ENCODE measurements around the gene TMEM175. TPM values are rescaled to one million over a fixed set of nuclear protein-coding genes. Genes with fewer than 3 reads are reported as not detected.

Gene TMEM175
- total RNA-seq, 1 experiment from 2014 or later, result 8.8 TPM

DNA sequence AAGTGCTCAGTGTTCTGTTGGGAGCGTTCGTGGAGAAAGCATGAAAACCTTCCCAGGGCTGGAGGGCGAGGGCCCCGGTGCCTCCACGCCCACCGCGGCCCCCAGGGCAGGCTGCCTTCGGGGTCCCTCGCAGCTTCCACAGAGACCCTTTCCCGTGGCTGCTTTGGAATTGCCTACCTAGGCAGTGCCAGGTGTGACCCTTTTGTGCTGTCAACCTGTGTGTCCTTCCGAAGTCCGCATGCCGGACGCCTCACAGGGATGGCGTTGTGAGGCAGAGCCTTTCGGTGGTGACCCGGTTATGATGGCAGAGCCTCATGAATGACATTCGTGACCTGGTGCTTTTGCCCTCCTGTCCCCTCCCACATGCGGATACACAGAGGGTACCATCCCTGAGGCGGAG, 17.4 kb downstream of the TMEM175 start:
- no peak overlapping the region for H3K4me3 ChIP-seq
- no peak overlapping the region for H3K27ac ChIP-seq
- H3K36me3 ChIP-seq, result no peaks in the 10 kb centered on the region
- DNase-seq (ENCODE audit: low read depth in 1 of 2, low spot score in 2 of 2), result peak in 1 of 2 experiments; percentile 15
- H3K9me3 ChIP-seq (replicated peaks), result no peaks in the 10 kb centered on the region
- H3K27me3 ChIP-seq (replicated peaks), result no peaks in the 10 kb centered on the region
- no peaks in the 10 kb centered on the region for H3K4me1 ChIP-seq (replicated peaks)

DNA sequence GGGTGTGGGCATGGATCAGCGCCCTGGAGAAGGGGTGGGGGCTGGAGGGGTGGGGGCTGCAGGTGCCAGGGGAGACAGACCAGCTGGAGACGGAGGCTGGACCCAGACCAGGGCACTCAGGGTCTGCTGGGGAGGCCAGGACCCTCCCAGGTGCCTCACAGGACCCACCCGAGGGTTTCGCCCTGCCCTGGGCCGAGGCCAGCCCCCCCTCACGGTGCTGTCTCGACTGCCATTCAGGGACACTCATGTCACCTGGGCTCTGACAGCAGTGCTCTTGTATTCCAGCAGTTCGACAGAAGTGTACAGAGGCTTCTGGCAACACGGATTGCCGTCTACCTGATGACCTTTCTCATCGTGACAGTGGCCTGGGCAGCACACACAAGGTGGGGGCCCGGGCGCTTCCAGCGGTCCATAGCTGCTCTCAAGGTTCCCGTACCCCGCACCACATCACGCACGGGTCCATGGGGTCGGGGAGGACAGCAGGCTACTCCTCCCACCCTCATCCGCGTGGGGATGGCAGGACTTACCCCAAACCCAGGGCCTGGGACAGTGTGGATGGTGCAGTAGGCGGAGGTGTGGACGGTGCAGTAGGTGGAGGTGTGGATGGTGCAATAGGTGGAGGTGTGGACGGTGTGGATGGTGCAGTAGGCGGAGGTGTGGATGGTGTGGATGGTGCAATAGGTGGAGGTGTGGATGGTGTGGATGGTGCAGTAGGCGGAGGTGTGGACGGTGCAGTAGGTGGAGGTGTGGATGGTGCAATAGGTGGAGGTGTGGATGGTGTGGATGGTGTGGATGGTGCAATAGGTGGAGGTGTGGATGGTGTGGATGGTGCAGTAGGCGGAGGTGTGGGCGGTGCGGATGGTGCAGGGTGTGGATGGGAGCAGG, 18.1 kb downstream of the TMEM175 start:
- no peak overlapping the region for H3K4me3 ChIP-seq
- H3K27ac ChIP-seq, result no peak overlapping the region
- H3K27me3 ChIP-seq (replicated peaks), result no peaks in the 10 kb centered on the region
- no peaks in the 10 kb centered on the region for H3K4me1 ChIP-seq (replicated peaks)
- H3K36me3 ChIP-seq, result no peaks in the 10 kb centered on the region
- no peaks in the 10 kb centered on the region for H3K9me3 ChIP-seq (replicated peaks)
- DNase-seq (ENCODE audit: low read depth in 1 of 2, low spot score in 2 of 2), result peak in 1 of 2 experiments; percentile 29

DNA sequence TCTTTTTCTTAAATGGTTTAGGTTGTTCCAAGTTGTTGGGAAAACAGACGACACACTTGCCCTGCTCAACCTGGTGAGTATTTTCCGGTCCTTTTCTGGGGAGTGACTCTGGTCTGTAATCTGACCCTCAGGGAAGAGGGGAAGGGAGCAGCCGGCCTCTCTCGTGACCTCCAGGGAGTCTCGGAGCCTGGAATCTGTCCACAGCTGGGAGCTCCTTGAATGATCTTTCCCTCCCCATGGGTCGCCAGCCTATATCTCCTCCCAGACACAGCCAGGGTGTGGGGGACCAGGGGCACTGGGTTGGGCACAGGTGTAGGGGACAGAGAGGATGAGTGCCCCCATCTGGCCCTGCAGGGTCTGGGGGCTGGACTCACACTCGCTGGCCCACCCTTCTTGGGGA, 18.9 kb downstream of the TMEM175 start:
- no peaks in the 10 kb centered on the region for H3K36me3 ChIP-seq
- no peaks in the 10 kb centered on the region for H3K27me3 ChIP-seq (replicated peaks)
- H3K4me3 ChIP-seq, result no peak overlapping the region
- H3K27ac ChIP-seq, result no peak overlapping the region
- no peaks in the 10 kb centered on the region for H3K9me3 ChIP-seq (replicated peaks)
- no peaks in the 10 kb centered on the region for H3K4me1 ChIP-seq (replicated peaks)
- DNase-seq (ENCODE audit: low read depth in 1 of 2, low spot score in 2 of 2), result no peak

DNA sequence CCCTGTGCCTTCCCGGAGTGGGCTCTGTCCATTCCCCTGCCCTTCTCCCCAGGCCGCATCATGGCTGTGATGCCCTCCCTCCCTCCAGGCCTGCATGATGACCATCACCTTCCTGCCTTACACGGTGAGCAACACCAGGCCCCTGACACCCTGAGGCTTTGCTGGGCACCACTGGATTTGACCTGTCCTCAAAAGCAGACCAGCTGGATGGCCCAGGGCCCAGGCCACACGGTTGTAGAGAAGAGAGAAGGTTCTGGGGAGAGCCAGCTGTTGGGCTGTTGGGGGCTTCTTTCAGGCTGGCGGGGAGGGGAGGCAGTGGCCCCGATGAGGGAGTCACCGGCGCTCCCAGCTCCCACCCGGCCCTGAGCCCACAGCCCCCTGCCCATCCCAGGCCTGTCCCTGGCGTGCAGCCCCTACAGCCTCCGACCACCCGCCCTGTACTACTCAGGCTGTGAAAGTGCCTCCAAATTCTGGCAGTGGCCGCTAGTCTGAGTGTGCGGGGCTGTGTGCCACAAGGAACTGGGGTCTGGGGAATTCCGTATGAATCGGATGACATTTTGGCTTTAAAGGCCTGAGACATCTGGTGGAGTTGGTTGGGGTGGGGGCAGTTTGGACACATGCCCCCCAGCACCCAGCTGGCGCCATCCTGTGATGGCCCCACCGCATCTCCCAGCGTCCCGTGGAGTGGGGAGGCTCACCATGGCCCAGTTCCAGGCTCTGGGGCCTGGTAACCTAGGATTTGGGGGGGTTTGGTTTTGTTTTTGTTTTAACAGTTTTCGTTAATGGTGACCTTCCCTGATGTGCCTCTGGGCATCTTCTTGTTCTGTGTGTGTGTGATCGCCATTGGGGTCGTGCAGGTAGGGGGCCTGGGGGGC, 19.6 kb downstream of the TMEM175 start:
- Histone ChIP-seq H3K9me3 (replicated peaks) (no peaks in the 10 kb centered on the region), H3K4me1 (replicated peaks) (no peaks in the 10 kb centered on the region), H3K4me3 (no peak overlapping the region), H3K27ac (no peak overlapping the region), H3K27me3 (replicated peaks) (no peaks in the 10 kb centered on the region), H3K36me3 (no peaks in the 10 kb centered on the region)
- no peak for DNase-seq (ENCODE audit: low read depth in 1 of 2, low spot score in 2 of 2)

DNA sequence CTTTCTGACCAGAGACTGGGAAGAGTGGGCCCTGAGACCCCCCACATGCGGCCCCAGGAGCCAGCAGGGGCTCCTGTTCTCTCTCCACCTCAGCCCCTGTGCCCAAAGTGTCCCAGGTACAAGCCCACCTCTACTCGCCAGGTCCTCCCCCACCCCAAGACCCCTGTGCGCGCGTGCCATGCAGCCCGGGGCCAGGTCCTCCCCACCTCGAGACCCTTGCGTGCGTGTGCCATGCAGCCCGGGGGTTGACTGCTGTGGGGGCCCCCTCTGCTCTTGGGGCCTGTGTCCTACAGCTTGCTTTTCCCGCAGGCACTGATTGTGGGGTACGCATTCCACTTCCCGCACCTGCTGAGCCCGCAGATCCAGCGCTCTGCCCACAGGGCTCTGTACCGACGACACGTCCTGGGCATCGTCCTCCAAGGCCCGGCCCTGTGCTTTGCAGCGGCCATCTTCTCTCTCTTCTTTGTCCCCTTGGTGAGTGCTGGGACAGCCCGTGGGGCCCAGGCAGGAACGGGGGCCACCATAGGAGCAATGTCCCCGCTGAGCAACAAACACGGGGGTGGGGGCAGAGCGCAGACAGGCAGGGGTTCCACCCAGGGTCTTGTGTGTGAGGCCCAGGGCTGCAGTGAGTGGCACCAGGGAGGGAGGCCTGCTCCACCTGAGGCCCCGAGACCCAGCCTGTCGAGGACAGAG, 20.8 kb downstream of the TMEM175 start:
- no peak for DNase-seq (ENCODE audit: low read depth in 1 of 2, low spot score in 2 of 2)
- no peak overlapping the region for H3K27ac ChIP-seq
- H3K27me3 ChIP-seq (replicated peaks), result no peaks in the 10 kb centered on the region
- H3K9me3 ChIP-seq (replicated peaks), result no peaks in the 10 kb centered on the region
- H3K4me3 ChIP-seq, result no peak overlapping the region
- no peaks in the 10 kb centered on the region for H3K4me1 ChIP-seq (replicated peaks)
- no peaks in the 10 kb centered on the region for H3K36me3 ChIP-seq

DNA sequence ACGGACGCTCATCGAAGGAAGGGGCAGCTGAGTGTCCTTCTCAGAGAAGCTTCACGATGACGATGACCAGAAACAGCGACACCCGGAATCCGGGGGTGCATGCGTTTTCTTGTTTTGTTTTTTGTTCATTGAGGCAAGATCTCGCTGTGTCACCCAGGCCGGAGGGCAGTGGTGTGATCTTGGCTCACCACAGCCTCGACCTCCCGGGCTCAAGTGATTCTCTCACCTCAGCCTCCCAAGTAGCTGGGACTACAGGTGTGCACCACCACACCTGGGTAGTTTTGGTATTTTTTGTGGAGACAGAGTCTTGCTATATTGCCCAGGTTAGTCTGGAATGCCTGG, 21.3 kb downstream of the TMEM175 start:
- Histone ChIP-seq H3K9me3 (replicated peaks) (no peaks in the 10 kb centered on the region), H3K27ac (no peak overlapping the region), H3K36me3 (no peaks in the 10 kb centered on the region), H3K4me3 (no peak overlapping the region), H3K4me1 (replicated peaks) (no peaks in the 10 kb centered on the region), H3K27me3 (replicated peaks) (no peaks in the 10 kb centered on the region)
- DNase-seq (ENCODE audit: low read depth in 1 of 2, low spot score in 2 of 2), result no peak

DNA sequence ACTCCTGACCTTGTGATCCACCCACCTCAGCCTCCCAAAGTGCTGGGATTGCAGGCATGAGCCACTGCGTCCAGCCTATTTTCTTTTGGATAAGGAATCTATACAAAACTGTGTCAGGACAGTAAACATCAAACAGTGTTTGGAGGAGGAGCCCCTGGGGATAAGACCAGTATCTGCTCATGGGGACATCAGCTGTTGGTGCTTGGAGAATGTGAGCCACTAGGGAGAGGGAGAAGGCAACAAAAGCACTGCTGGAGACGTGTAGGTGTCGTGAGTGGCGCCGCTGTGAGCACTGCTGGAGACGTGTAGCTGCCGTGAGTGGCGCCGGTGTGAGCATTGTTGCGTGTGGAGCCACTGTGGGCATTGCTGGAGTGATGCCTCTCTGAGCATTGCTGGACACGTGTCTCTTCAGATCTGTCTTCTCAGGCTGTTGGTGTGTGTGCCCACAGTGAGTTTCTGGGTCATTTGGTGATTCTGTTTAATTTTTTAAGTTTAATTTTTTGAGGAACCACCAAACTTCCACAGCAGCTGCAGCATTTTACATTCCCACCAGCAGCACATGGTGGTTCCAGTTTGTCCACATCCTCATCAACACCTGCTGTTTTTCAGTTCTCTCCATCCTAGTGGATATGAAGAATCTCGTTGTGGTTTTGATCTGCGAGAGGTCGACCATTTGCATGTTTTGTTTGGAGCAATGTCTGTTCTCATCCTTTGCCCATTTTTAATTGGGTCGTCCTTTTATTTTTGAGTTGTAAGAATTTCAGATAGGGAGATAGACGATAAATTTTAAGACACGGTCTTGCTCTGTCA, 22.2 kb downstream of the TMEM175 start:
- no peak overlapping the region for H3K4me3 ChIP-seq
- H3K27ac ChIP-seq, result no peak overlapping the region
- no peaks in the 10 kb centered on the region for H3K36me3 ChIP-seq
- no peaks in the 10 kb centered on the region for H3K4me1 ChIP-seq (replicated peaks)
- no peaks in the 10 kb centered on the region for H3K27me3 ChIP-seq (replicated peaks)
- DNase-seq (ENCODE audit: low read depth in 1 of 2, low spot score in 2 of 2), result no peak
- no peaks in the 10 kb centered on the region for H3K9me3 ChIP-seq (replicated peaks)

DNA sequence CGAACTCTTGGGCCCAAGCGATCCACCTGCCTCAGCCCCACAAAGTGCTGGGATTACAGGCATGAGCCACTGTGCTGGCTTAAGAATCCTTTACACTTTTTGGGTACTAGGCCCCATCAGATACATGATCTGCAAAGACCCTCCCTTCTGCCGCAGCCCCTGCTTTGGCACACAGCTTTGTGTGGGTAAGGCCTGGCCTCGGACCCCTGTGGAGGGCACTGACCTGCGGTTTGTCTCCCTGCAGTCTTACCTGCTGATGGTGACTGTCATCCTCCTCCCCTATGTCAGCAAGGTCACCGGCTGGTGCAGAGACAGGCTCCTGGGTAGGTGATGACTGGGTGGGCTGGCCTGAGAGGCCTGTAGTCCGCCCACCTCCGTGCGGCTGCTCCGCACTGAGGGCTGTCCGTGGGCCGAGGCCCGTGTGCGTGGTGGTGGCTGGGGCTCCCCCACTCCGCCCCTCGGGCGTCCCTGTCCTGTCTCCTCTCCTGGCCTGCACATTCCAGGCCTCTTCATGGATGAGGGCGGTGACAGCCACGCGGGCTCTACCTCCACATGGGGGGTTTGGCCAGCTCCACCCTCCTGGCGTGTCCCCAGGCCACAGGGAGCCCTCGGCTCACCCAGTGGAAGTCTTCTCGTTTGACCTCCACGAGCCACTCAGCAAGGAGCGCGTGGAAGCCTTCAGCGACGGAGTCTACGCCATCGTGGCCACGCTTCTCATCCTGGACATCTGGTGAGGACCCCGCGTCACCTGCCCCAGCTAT, 23.1 kb downstream of the TMEM175 start:
- DNase-seq (ENCODE audit: low read depth in 1 of 2, low spot score in 2 of 2), result no peak
- Histone ChIP-seq H3K27ac (no peak overlapping the region), H3K4me1 (replicated peaks) (no peaks in the 10 kb centered on the region), H3K4me3 (no peak overlapping the region), H3K9me3 (replicated peaks) (no peaks in the 10 kb centered on the region), H3K36me3 (no peaks in the 10 kb centered on the region), H3K27me3 (replicated peaks) (no peaks in the 10 kb centered on the region)

DNA sequence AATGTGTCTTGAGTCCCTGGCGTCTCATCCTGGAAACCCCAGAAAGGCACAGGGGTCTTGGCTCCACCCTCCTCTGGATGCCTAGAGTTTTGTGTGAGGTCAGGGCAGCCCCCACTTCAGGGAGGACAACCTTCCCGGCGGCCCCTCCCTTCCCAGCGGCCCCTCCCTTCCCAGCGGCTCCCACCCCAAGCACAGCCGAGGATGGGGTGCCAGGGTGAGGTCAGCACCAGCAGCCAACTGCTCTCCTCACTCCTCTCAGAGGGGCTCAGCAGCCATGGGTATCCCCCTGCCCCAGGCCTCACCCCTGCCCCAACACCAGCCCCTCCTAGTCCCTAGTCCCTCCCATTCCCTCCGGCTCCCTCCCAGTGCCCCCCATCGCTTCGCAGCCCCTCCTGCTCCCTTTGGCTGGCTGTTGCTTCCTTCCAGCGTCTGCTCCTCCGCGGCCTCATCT, 23.7 kb downstream of the TMEM175 start:
- H3K4me3 ChIP-seq, result no peak overlapping the region
- H3K27ac ChIP-seq, result no peak overlapping the region
- no peaks in the 10 kb centered on the region for H3K9me3 ChIP-seq (replicated peaks)

DNA sequence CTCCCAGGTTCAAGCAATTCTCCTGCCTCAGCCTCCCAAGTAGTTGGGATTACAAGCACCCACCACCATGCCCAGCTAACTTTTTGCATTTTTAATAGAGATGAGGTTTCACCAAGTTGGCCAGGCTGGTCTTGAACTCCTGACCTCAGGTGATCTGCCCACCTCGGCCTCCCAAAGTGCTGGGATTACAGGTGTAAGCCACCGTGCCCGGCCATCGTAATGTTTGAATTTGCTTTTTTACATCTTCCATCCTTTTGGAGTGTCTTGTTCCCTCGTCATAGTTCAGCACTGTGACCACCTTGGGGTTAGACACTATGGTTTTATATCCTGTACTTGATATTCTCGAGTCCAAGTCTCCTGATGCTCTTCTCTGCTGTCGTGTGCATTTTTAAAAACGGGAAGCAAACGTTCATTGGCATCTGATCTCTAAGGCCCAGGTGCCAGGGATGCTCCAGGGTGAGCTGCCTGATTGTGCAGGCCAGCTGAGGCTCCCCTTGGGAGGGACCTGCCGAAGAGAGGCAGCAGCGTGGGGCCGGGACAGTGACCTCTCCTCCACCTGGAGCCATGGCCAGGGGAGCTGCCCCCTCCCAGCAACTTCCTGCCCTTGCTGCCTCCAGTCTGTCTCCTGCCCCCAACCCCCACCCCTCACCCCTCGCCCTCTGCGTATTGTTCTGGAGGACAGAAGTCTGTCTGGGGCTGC, 24.4 kb downstream of the TMEM175 start:
- H3K9me3 ChIP-seq (replicated peaks), result no peaks in the 10 kb centered on the region
- no peaks in the 10 kb centered on the region for H3K27me3 ChIP-seq (replicated peaks)
- no peaks in the 10 kb centered on the region for H3K36me3 ChIP-seq
- H3K4me1 ChIP-seq (replicated peaks), result no peaks in the 10 kb centered on the region
- H3K4me3 ChIP-seq, result no peak overlapping the region
- H3K27ac ChIP-seq, result no peak overlapping the region
- no peak for DNase-seq (ENCODE audit: low read depth in 1 of 2, low spot score in 2 of 2)

More for the DNA sequence above, 23.7 kb downstream of the TMEM175 start:
- H3K36me3 ChIP-seq, result no peaks in the 10 kb centered on the region
- no peaks in the 10 kb centered on the region for H3K27me3 ChIP-seq (replicated peaks)
- DNase-seq (ENCODE audit: low read depth in 1 of 2, low spot score in 2 of 2), result no peak
- H3K4me1 ChIP-seq (replicated peaks), result no peaks in the 10 kb centered on the region

DNA sequence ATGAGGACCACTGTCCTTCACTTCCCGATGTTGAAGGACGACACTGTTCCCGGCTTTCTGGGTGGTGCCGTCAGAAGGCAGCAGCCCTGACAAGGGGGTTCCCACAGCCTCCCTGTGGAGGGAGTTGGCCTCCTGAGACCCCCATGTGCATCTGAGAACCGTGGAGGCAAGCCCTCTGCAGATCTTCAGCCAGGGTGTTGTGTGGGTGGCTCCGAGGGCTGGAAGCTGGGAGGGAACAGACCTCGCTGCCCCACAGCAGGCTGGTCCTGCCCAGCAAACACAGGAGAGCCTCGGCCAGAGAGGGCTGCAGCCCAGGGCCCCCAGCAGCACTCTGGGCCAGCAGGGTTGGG, 24.9 kb downstream of the TMEM175 start:
- Histone ChIP-seq H3K27me3 (replicated peaks) (no peaks in the 10 kb centered on the region), H3K36me3 (no peaks in the 10 kb centered on the region), H3K27ac (no peak overlapping the region), H3K4me1 (replicated peaks) (no peaks in the 10 kb centered on the region), H3K4me3 (no peak overlapping the region), H3K9me3 (replicated peaks) (no peaks in the 10 kb centered on the region)
- DNase-seq (ENCODE audit: low read depth in 1 of 2, low spot score in 2 of 2), result no peak

DNA sequence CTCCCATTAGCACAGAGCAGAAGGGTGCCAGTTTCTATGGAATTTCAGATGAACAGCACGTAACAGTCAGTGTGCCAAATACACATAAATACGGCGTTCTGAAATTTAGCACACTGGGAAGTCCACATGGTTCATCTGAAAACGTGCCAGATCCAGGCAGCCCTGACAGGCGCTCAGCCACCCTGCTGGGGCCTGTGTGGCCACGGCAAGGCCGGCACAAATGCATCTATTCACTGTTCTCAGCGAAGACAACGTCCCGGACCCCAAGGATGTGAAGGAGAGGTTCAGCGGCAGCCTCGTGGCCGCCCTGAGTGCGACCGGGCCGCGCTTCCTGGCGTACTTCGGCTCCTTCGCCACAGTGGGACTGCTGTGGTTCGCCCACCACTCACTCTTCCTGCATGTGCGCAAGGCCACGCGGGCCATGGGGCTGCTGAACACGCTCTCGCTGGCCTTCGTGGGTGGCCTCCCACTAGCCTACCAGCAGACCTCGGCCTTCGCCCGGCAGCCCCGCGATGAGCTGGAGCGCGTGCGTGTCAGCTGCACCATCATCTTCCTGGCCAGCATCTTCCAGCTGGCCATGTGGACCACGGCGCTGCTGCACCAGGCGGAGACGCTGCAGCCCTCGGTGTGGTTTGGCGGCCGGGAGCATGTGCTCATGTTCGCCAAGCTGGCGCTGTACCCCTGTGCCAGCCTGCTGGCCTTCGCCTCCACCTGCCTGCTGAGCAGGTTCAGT, 25.5 kb downstream of the TMEM175 start:
- DNase-seq (ENCODE audit: low read depth in 1 of 2, low spot score in 2 of 2), result no peak
- Histone ChIP-seq H3K27me3 (replicated peaks) (no peaks in the 10 kb centered on the region), H3K4me1 (replicated peaks) (no peaks in the 10 kb centered on the region), H3K36me3 (no peaks in the 10 kb centered on the region), H3K4me3 (no peak overlapping the region), H3K9me3 (replicated peaks) (no peaks in the 10 kb centered on the region), H3K27ac (no peak overlapping the region)

Measured in SJSA1 (cell line).